K562 (cell line): ENCODE data around the gene JAKMIP1. TPM values are rescaled to one million over a fixed set of nuclear protein-coding genes. Genes with fewer than 3 reads are reported as not detected.

Experiments used
- ARID1B ChIP-seq: fragments of 450-650 bp; IDR thresholded peaks from 2 replicates; pipeline ENCODE4 v1.6.1; 2016; ENCODE audit warnings: antibody characterized with exemption, mild to moderate bottlenecking, inconsistent platforms
- ASH1L ChIP-seq: fragments of 450-650 bp; IDR thresholded peaks from 2 replicates; pipeline ENCODE4 v1.6.1; 2018; ENCODE audit warnings: borderline replicate concordance, mild to moderate bottlenecking, low read depth; ENCODE audit not compliant: partially characterized antibody
- ATF1 ChIP-seq, 2 experiments: fragments of 450-650 bp in 1 of 2; IDR thresholded peaks; 2 replicates each; pipeline ENCODE4 v1.6.1; 2016; ENCODE audit warnings: missing compliant biosample characterization in 1 of 2, missing genetic modification characterization in 1 of 2
- CEBPB ChIP-seq: fragments of 450-650 bp; IDR thresholded peaks from 2 replicates; pipeline ENCODE4 v1.6.1; 2016; ENCODE audit warnings: missing genetic modification characterization, missing compliant biosample characterization
- CEBPG ChIP-seq, 3 experiments: fragments of 200-800 bp in 1 of 3; sonication (Bioruptor generic) in 1 of 3; sonication (generic) in 1 of 3; formaldehyde crosslinking in 1 of 3; IDR thresholded peaks in 2 of 3; conservative IDR thresholded peaks in 1 of 3; 2 replicates each; pipeline versions ENCODE4 v1.6.1 to v1.8.0; 2016 to 2022; ENCODE audit warnings: missing compliant biosample characterization in 2 of 3, missing genetic modification characterization in 2 of 3, mild to moderate bottlenecking in 1 of 3, missing genetic modification reagents in 1 of 3
- CHD1 ChIP-seq: fragments of 200-600 bp; sonication (generic); IDR thresholded peaks from one replicate; pipeline ENCODE4 v1.6.1; 2012; ENCODE audit warnings: mild to moderate bottlenecking, moderate library complexity, low read length, inconsistent platforms
- DPF2 ChIP-seq: fragments of 450-650 bp; IDR thresholded peaks from 2 replicates; pipeline ENCODE4 v1.6.1; 2016
- JUN ChIP-seq, 2 experiments: sonication (generic) in 1 of 2; formaldehyde crosslinking in 1 of 2; IDR thresholded peaks; 2 replicates each; pipeline versions ENCODE4 v1.6.1 to v1.8.0; 2012 to 2022; ENCODE audit warnings: borderline replicate concordance in 2 of 2, mild to moderate bottlenecking in 2 of 2, improper control_type of control experiment in 1 of 2, low read depth in 1 of 2, low read length in 1 of 2, missing genetic modification reagents in 1 of 2
- NR2C2 ChIP-seq, 2 experiments: fragments of 200-800 bp in 1 of 2; sonication (Bioruptor generic) in 1 of 2; sonication (generic) in 1 of 2; formaldehyde crosslinking in 1 of 2; IDR thresholded peaks; 2 replicates each; pipeline versions ENCODE4 v1.6.1 to v1.8.0; 2016 to 2022; ENCODE audit warnings: mild to moderate bottlenecking in 1 of 2, missing compliant biosample characterization in 1 of 2, missing genetic modification characterization in 1 of 2, missing genetic modification reagents in 1 of 2
- PRMT5 ChIP-seq: sonication (generic); formaldehyde crosslinking; IDR thresholded peaks from 2 replicates; pipeline ENCODE4 v1.5.0; 2020; ENCODE audit warnings: missing genetic modification reagents
- SIX5 ChIP-seq, 2 experiments: IDR thresholded peaks; 2 replicates each; pipeline ENCODE4 v1.6.1; 2011; ENCODE audit warnings: low read length in 2 of 2, borderline replicate concordance in 1 of 2, low read depth in 1 of 2, mild to moderate bottlenecking in 1 of 2, moderate library complexity in 1 of 2; ENCODE audit not compliant: insufficient read depth in 1 of 2
- SP1 ChIP-seq: sonication (generic); formaldehyde crosslinking; IDR thresholded peaks from 2 replicates; pipeline ENCODE4 v1.8.1; 2022; ENCODE audit warnings: mild to moderate bottlenecking, missing genetic modification reagents
- STAT6 ChIP-seq: sonication (generic); formaldehyde crosslinking; IDR thresholded peaks from 2 replicates; pipeline ENCODE4 v1.8.1; 2023; ENCODE audit warnings: mild to moderate bottlenecking, missing genetic modification reagents
- ZBED1 ChIP-seq: IDR thresholded peaks from 2 replicates; pipeline ENCODE4 v1.6.1; 2014
- ZBTB34 ChIP-seq: fragments of 250-450 bp; sonication (Bioruptor Pico); IDR thresholded peaks from 2 replicates; pipeline ENCODE4 v1.8.0; 2021; ENCODE audit warnings: mild to moderate bottlenecking, moderate library complexity
- ZBTB7A ChIP-seq: IDR thresholded peaks from 2 replicates; pipeline ENCODE4 v1.6.1; 2011; ENCODE audit warnings: low read depth, mild to moderate bottlenecking, low read length, moderate library complexity, borderline replicate concordance; ENCODE audit not compliant: control insufficient read depth
- ZNF311 ChIP-seq: fragments of 250-450 bp; sonication (Bioruptor Pico); IDR thresholded peaks from 2 replicates; pipeline ENCODE4 v1.4.0; 2020; ENCODE audit warnings: mild to moderate bottlenecking, moderate library complexity
- ZNF316 ChIP-seq: fragments of 450-650 bp; IDR thresholded peaks from 2 replicates; pipeline ENCODE4 v1.6.1; 2016
- ZNF583 ChIP-seq: fragments of 250-450 bp; sonication (Bioruptor Pico); IDR thresholded peaks from 2 replicates; pipeline ENCODE4 v1.4.0; 2020
- polyA plus RNA-seq, 8 experiments: library from polyadenylated mRNA; depleted of rRNA in 4 of 8; stranded (reverse) in 5 of 8; unstranded in 3 of 8; fragments of >200 nt; fragmentation: Nextera tagmentation in 2 of 8; fragmentation: Illumina TruSeq in 1 of 8; extraction: Ambion mirVana in 2 of 8; extraction: Trizol in 1 of 8; gene quantifications; 2 replicates each; pipeline versions ENCODE4 v1.2.1 to v1.2.3, GENCODE V29; 2011 to 2014; ENCODE audit warnings: inconsistent platforms in 1 of 8, missing spikeins in 1 of 8
- total RNA-seq, 7 experiments: library from RNA; depleted of rRNA in 6 of 7; stranded (reverse); fragments of >200 nt in 6 of 7; fragmentation: Illumina TruSeq in 2 of 7; extraction: Trizol in 2 of 7; gene quantifications; 2 replicates each; pipeline versions ENCODE4 v1.2.1 to v1.2.3, GENCODE V29; 2011 to 2021; ENCODE audit warnings: low replicate concordance in 1 of 7
- TF ChIP-seq, protein P1 (sequence below): fragments of 250-450 bp; sonication (Bioruptor Pico); IDR thresholded peaks from 2 replicates; pipeline ENCODE4 v1.8.0; 2022; ENCODE audit warnings: inconsistent platforms, mild to moderate bottlenecking, moderate library complexity, borderline replicate concordance
- TF ChIP-seq, protein P2 (sequence below): sonication (generic); formaldehyde crosslinking; IDR thresholded peaks from 2 replicates; pipeline ENCODE4 v1.8.1; 2023; ENCODE audit warnings: mild to moderate bottlenecking, missing genetic modification reagents

The JAKMIP1 gene
- total and polyA plus RNA-seq, 9 of the 15 experiments (the other 6 are each of a cell fraction or from before 2014, with no cell fraction given), result not detected

- TF ChIP-seq STAT6 (CRISPR knock-in tag) (no peak), DPF2 (peak; percentile 52; the same call in 1 of the 2 replicates), ZNF311 (no peak), SP1 (CRISPR knock-in tag) (no peak), ZNF316 (peak; percentile 93), CHD1 (no peak), ZBED1 (no peak), ZBTB7A (no peak), ASH1L (no peak), ZNF583 (CRISPR knock-in tag) (no peak), CEBPG (CRISPR knock-in tag; IDR thresholded peaks at IDR 0.05) (no peak), CEBPG (tag; conservative IDR thresholded peaks at IDR 0.05 in 1 of 2, IDR thresholded peaks at IDR 0.05 in 1 of 2) (no peak), ZBTB34 (CRISPR knock-in tag) (no peak), JUN (IDR thresholded peaks at IDR 0.05; ENCODE audit: borderline replicate concordance, low read depth, low read length) (no peak), JUN (CRISPR knock-in tag; IDR thresholded peaks at IDR 0.05; ENCODE audit: borderline replicate concordance) (no peak), NR2C2 (CRISPR knock-in tag; IDR thresholded peaks at IDR 0.05) (no peak), NR2C2 (tag; IDR thresholded peaks at IDR 0.05) (no peak), SIX5 (IDR thresholded peaks at IDR 0.05; ENCODE audit: borderline replicate concordance in 1 of 2, insufficient read depth in 1 of 2, low read depth in 1 of 2, low read length in 2 of 2) (no peak), PRMT5 (no peak), ARID1B (0 out of 2 replicates have a peak, but pooled peaks have one; percentile 11), CEBPB (tag) (no peak), ATF1 (CRISPR knock-in tag; IDR thresholded peaks at IDR 0.05) (no peak), ATF1 (tag; IDR thresholded peaks at IDR 0.05) (peak; percentile 51; the same call in 1 of the 2 replicates)
- TF ChIP-seq, protein P1, sequence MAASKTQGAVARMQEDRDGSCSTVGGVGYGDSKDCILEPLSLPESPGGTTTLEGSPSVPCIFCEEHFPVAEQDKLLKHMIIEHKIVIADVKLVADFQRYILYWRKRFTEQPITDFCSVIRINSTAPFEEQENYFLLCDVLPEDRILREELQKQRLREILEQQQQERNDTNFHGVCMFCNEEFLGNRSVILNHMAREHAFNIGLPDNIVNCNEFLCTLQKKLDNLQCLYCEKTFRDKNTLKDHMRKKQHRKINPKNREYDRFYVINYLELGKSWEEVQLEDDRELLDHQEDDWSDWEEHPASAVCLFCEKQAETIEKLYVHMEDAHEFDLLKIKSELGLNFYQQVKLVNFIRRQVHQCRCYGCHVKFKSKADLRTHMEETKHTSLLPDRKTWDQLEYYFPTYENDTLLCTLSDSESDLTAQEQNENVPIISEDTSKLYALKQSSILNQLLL (CRISPR knock-in tag), result no peak
- TF ChIP-seq, protein P2, sequence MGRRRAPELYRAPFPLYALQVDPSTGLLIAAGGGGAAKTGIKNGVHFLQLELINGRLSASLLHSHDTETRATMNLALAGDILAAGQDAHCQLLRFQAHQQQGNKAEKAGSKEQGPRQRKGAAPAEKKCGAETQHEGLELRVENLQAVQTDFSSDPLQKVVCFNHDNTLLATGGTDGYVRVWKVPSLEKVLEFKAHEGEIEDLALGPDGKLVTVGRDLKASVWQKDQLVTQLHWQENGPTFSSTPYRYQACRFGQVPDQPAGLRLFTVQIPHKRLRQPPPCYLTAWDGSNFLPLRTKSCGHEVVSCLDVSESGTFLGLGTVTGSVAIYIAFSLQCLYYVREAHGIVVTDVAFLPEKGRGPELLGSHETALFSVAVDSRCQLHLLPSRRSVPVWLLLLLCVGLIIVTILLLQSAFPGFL (CRISPR knock-in tag), result no peak
Observed at GRCh38 chr4:6052679-6053078, 147.7 kb downstream of the JAKMIP1 start (continued).
